Measurements from ENCODE around the gene MOCOS. TPM values are rescaled to one million over a fixed set of nuclear protein-coding genes. Genes with fewer than 3 reads are reported as not detected.

The MOCOS gene
- total and polyA plus RNA-seq, 2 of the 13 experiments (the other 11 are each of a cell fraction or from before 2014, with no cell fraction given) = 7.7 to 15.4 TPM

GRCh38 chr18:36175481-36175880 is 11.8 kb upstream of the MOCOS start:
- no peaks in the 10 kb centered on the region for H3K9me3 ChIP-seq (ENCODE audit: low read length)
- peak overlapping the region; percentile 39 for H3K9ac ChIP-seq (ENCODE audit: insufficient read depth, low read depth, low read length)
- H3K4me2 ChIP-seq (ENCODE audit: low read depth, low read length) = peak overlapping the region; percentile 8; the same call in 1 of the 2 replicates
- H3K4me1 ChIP-seq (ENCODE audit: insufficient read depth, low read length) = peaks cover 66% of the 10 kb centered on the region
- FAIRE-seq (no peak), DNase-seq (ENCODE audit: low spot score) (no peak), ATAC-seq (peak; percentile 46)
- intact Hi-C loops (cut with micrococcal nuclease; ENCODE audit: unreplicated experiment) = no loop called here
- H3K27me3 ChIP-seq (ENCODE audit: control insufficient read depth in 1 of 2, insufficient read depth in 2 of 2, low read length in 2 of 2) = no peaks in the 10 kb centered on the region; a peak in 1 of 5 replicates
- peaks cover 12 to 34% of the 10 kb centered on the region in 2 experiments for H3K36me3 ChIP-seq (replicated peaks in 1 of 2; ENCODE audit: control insufficient read depth in 1 of 2, insufficient read depth in 2 of 2, low read length in 2 of 2)
- H3K79me2 ChIP-seq (ENCODE audit: insufficient read depth, low read length) = no peaks in the 10 kb centered on the region
- ChIA-PET CTCF (ENCODE audit: low intra/inter-chr PET ratio, low total read pairs) (no interaction called here), POLR2A (interaction anchor here (0.6 to 4.5 kb wide), 7 partner anchors 9 to 97 kb away, joined by 3 to 103 read pairs (median 6); partner anchors contain the start of genes ELP2, MOCOS and SLC39A6)
- H2AFZ ChIP-seq (ENCODE audit: low read length) = no peak overlapping the region
- BruUV-seq (replicated peaks) = no TSS peak
- no peak overlapping the region for H3K4me3 ChIP-seq (replicated peaks in 1 of 3; ENCODE audit: insufficient read depth in 1 of 3, low read depth in 2 of 3, low read length in 3 of 3)
- no peak for TF ChIP-seq POLR2A (IDR thresholded peaks at IDR 0.05; ENCODE audit: insufficient read depth in 1 of 2, low read depth in 2 of 2, low read length in 2 of 2)
- no peak for TF ChIP-seq ZNF510 (CRISPR knock-in tag; IDR thresholded peaks at IDR 0.05; ENCODE audit: low read depth)
- TF ChIP-seq, protein P1, sequence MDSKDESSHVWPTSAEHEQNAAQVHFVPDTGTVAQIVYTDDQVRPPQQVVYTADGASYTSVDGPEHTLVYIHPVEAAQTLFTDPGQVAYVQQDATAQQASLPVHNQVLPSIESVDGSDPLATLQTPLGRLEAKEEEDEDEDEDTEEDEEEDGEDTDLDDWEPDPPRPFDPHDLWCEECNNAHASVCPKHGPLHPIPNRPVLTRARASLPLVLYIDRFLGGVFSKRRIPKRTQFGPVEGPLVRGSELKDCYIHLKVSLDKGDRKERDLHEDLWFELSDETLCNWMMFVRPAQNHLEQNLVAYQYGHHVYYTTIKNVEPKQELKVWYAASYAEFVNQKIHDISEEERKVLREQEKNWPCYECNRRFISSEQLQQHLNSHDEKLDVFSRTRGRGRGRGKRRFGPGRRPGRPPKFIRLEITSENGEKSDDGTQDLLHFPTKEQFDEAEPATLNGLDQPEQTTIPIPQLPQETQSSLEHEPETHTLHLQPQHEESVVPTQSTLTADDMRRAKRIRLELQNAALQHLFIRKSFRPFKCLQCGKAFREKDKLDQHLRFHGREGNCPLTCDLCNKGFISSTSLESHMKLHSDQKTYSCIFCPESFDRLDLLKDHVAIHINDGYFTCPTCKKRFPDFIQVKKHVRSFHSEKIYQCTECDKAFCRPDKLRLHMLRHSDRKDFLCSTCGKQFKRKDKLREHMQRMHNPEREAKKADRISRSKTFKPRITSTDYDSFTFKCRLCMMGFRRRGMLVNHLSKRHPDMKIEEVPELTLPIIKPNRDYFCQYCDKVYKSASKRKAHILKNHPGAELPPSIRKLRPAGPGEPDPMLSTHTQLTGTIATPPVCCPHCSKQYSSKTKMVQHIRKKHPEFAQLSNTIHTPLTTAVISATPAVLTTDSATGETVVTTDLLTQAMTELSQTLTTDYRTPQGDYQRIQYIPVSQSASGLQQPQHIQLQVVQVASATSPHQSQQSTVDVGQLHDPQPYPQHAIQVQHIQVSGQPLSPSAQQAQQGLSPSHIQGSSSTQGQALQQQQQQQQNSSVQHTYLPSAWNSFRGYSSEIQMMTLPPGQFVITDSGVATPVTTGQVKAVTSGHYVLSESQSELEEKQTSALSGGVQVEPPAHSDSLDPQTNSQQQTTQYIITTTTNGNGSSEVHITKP (CRISPR knock-in tag; IDR thresholded peaks at IDR 0.05; ENCODE audit: low read depth) = no peak
- no peak for TF ChIP-seq RBFOX2 (IDR thresholded peaks at IDR 0.05; ENCODE audit: low read depth, low read length)
- TF ChIP-seq ZNF574 (CRISPR knock-in tag; IDR thresholded peaks at IDR 0.05) = no peak
- no peak for TF ChIP-seq KMT2A (CRISPR knock-in tag; IDR thresholded peaks at IDR 0.05)
- no peak for TF ChIP-seq ARNT2 (CRISPR knock-in tag; IDR thresholded peaks at IDR 0.05; ENCODE audit: low read depth)
- TF ChIP-seq ZNF678 (CRISPR knock-in tag; IDR thresholded peaks at IDR 0.05) = no peak
- TF ChIP-seq LBX2 (CRISPR knock-in tag; IDR thresholded peaks at IDR 0.05; ENCODE audit: borderline replicate concordance) = no peak
- TF ChIP-seq REPIN1 (CRISPR knock-in tag; IDR thresholded peaks at IDR 0.05; ENCODE audit: borderline replicate concordance, low read depth) = no peak
- in situ Hi-C loops (cut with HindIII; ENCODE audit: extremely low pct_ligation_motif_present, low pct_unique_long_range_greater_than_20kb) = no loop called here
- WGBS (ENCODE audit: low lambda C conversion rate) = 67% methylated on average over 1 of the region's 1 CpG
- H3K27ac ChIP-seq (ENCODE audit: extremely low read length, insufficient read depth, low read length) = peak overlapping the region; percentile 81
- H4K20me1 ChIP-seq (ENCODE audit: insufficient read depth, low read length) = no peaks in the 10 kb centered on the region
